Mucosa of stomach (tissue), 1 donor: ENCODE results near the gene IGSF21.

Source experiments
- H3K27me3 ChIP-seq: one replicate; pipeline ENCODE4 v1.7.0; 2013; ENCODE audit warnings: mild to moderate bottlenecking, low read length; ENCODE audit not compliant: control insufficient read depth, insufficient read depth
- H3K36me3 ChIP-seq: one replicate; pipeline ENCODE4 v1.7.0; 2013; ENCODE audit warnings: low read length; ENCODE audit not compliant: control insufficient read depth, insufficient read depth
- H3K4me1 ChIP-seq: one replicate; pipeline ENCODE4 v1.7.0; 2013; ENCODE audit warnings: mild to moderate bottlenecking, low read length; ENCODE audit not compliant: control insufficient read depth, insufficient read depth
- H3K4me3 ChIP-seq: one replicate; pipeline ENCODE4 v1.7.0; 2013; ENCODE audit warnings: low read length
- H3K9ac ChIP-seq: one replicate; pipeline ENCODE4 v1.7.0; 2013; ENCODE audit warnings: mild to moderate bottlenecking, low read length, moderate library complexity
- H3K9me3 ChIP-seq: one replicate; pipeline ENCODE4 v1.7.0; 2013; ENCODE audit warnings: mild to moderate bottlenecking, low read length, moderate library complexity; ENCODE audit not compliant: control insufficient read depth
- donor health status: Pancreatic carcinoma.

The IGSF21 gene

GRCh38 chr1:18292531-18292930 is 184.9 kb downstream of the IGSF21 start:
- Histone ChIP-seq H3K9ac (no peak overlapping the region), H3K9me3 (no peaks in the 10 kb centered on the region), H3K4me3 (no peak overlapping the region), H3K36me3 (no peaks in the 10 kb centered on the region), H3K4me1 (no peaks in the 10 kb centered on the region), H3K27me3 (peaks cover 22% of the 10 kb centered on the region)

GRCh38 chr1:18293291-18293690 is 185.7 kb downstream of the IGSF21 start:
- Histone ChIP-seq H3K9ac (no peak overlapping the region), H3K36me3 (no peaks in the 10 kb centered on the region), H3K4me1 (no peaks in the 10 kb centered on the region), H3K27me3 (peaks cover 27% of the 10 kb centered on the region), H3K4me3 (no peak overlapping the region), H3K9me3 (no peaks in the 10 kb centered on the region)

- Histone ChIP-seq H3K36me3 (no peaks in the 10 kb centered on the region), H3K27me3 (peaks cover 35% of the 10 kb centered on the region), H3K4me3 (no peak overlapping the region)
These were observed 187.0 kb downstream of the IGSF21 start for GRCh38 chr1:18294437-18295176.

GRCh38 chr1:18297896-18298648 is 190.5 kb downstream of the IGSF21 start:
- Histone ChIP-seq H3K36me3 (no peaks in the 10 kb centered on the region), H3K4me3 (no peak overlapping the region), H3K9me3 (no peaks in the 10 kb centered on the region), H3K4me1 (no peaks in the 10 kb centered on the region), H3K9ac (no peak overlapping the region), H3K27me3 (peaks cover 35% of the 10 kb centered on the region)

More at GRCh38 chr1:18294437-18295176, 187.0 kb downstream of the IGSF21 start:
- Histone ChIP-seq H3K4me1 (no peaks in the 10 kb centered on the region), H3K9ac (no peak overlapping the region), H3K9me3 (no peaks in the 10 kb centered on the region)

- Histone ChIP-seq H3K9me3 (no peaks in the 10 kb centered on the region), H3K9ac (no peak overlapping the region), H3K4me3 (no peak overlapping the region), H3K36me3 (no peaks in the 10 kb centered on the region), H3K4me1 (no peaks in the 10 kb centered on the region), H3K27me3 (peaks cover 35% of the 10 kb centered on the region)
These were observed 192.1 kb downstream of the IGSF21 start for GRCh38 chr1:18299441-18300338.

- Histone ChIP-seq H3K9ac (no peak overlapping the region), H3K9me3 (no peaks in the 10 kb centered on the region), H3K4me3 (no peak overlapping the region), H3K4me1 (no peaks in the 10 kb centered on the region), H3K27me3 (peaks cover 28% of the 10 kb centered on the region), H3K36me3 (no peaks in the 10 kb centered on the region)
These were observed 192.8 kb downstream of the IGSF21 start for GRCh38 chr1:18300376-18300775.

- Histone ChIP-seq H3K36me3 (no peaks in the 10 kb centered on the region), H3K4me1 (no peaks in the 10 kb centered on the region), H3K4me3 (no peak overlapping the region), H3K27me3 (peaks cover 25% of the 10 kb centered on the region), H3K9ac (no peak overlapping the region), H3K9me3 (no peaks in the 10 kb centered on the region)
These were observed 195.3 kb downstream of the IGSF21 start for GRCh38 chr1:18302788-18303413.

GRCh38 chr1:18304151-18304869 is 196.7 kb downstream of the IGSF21 start:
- H3K4me1 ChIP-seq, result no peaks in the 10 kb centered on the region
- peaks cover 13% of the 10 kb centered on the region for H3K27me3 ChIP-seq
- no peak overlapping the region for H3K9ac ChIP-seq
- no peaks in the 10 kb centered on the region for H3K36me3 ChIP-seq
- no peak overlapping the region for H3K4me3 ChIP-seq
- H3K9me3 ChIP-seq, result no peaks in the 10 kb centered on the region

GRCh38 chr1:18305182-18305795 is 197.7 kb downstream of the IGSF21 start:
- Histone ChIP-seq H3K9ac (no peak overlapping the region), H3K9me3 (no peaks in the 10 kb centered on the region), H3K4me3 (no peak overlapping the region), H3K4me1 (no peaks in the 10 kb centered on the region), H3K36me3 (no peaks in the 10 kb centered on the region), H3K27me3 (peaks cover 13% of the 10 kb centered on the region)

- no peaks in the 10 kb centered on the region for H3K36me3 ChIP-seq
- no peak overlapping the region for H3K4me3 ChIP-seq
- no peak overlapping the region for H3K9ac ChIP-seq
- H3K27me3 ChIP-seq, result peaks cover 17% of the 10 kb centered on the region
- H3K9me3 ChIP-seq, result no peaks in the 10 kb centered on the region
- H3K4me1 ChIP-seq, result no peaks in the 10 kb centered on the region
These were observed 199.8 kb downstream of the IGSF21 start for GRCh38 chr1:18307329-18307898.
